Liver (tissue), 9 donors: Measurements from ENCODE around the gene CUX1. TPM values are rescaled to one million over a fixed set of nuclear protein-coding genes. Genes with fewer than 3 reads are reported as not detected.

Experiments
- DNase-seq: peaks from one replicate; pipeline ENCODE4 v3.0.0-alpha.2; 2017; ENCODE audit warnings: low spot score
- H3K27ac ChIP-seq, 2 donors: one replicate each; pipeline ENCODE4 v1.7.0; 2013; ENCODE audit warnings: inconsistent platforms in 2 of 2, low read length in 2 of 2, control low read depth in 1 of 2, low read depth in 1 of 2, mild to moderate bottlenecking in 1 of 2
- H3K27me3 ChIP-seq, 4 donors: one replicate each; pipeline versions ENCODE4 v1.6.1 to v1.7.0; 2013; ENCODE audit warnings: low read length in 3 of 4, inconsistent platforms in 1 of 4, mild to moderate bottlenecking in 1 of 4, moderate library complexity in 1 of 4; ENCODE audit not compliant: control insufficient read depth in 4 of 4, insufficient read depth in 4 of 4
- H3K36me3 ChIP-seq, 4 donors: one replicate each; pipeline versions ENCODE4 v1.6.1 to v1.7.0; 2013; ENCODE audit warnings: low read length in 3 of 4, mild to moderate bottlenecking in 3 of 4, low read depth in 1 of 4, moderate library complexity in 1 of 4; ENCODE audit not compliant: control insufficient read depth in 4 of 4, insufficient read depth in 3 of 4
- H3K4me1 ChIP-seq, 4 donors: one replicate each; pipeline versions ENCODE4 v1.6.1 to v1.7.0; 2013; ENCODE audit warnings: low read length in 3 of 4, mild to moderate bottlenecking in 3 of 4, moderate library complexity in 1 of 4; ENCODE audit not compliant: control insufficient read depth in 4 of 4, insufficient read depth in 4 of 4
- H3K4me3 ChIP-seq, 3 donors: one replicate each; pipeline versions ENCODE4 v1.6.1 to v1.7.0; 2013; ENCODE audit warnings: low read length in 3 of 3, control low read depth in 1 of 3, low read depth in 1 of 3, mild to moderate bottlenecking in 1 of 3
- H3K9ac ChIP-seq, 2 donors: one replicate each; pipeline ENCODE4 v1.7.0; 2013; ENCODE audit warnings: low read length in 2 of 2, mild to moderate bottlenecking in 2 of 2, moderate library complexity in 2 of 2, control low read depth in 1 of 2, low read depth in 1 of 2
- H3K9me3 ChIP-seq, 4 donors: one replicate each; pipeline versions ENCODE4 v1.6.1 to v1.7.0; 2013; ENCODE audit warnings: low read length in 3 of 4; ENCODE audit not compliant: control insufficient read depth in 4 of 4
- CTCF ChIP-seq: fragments of 150-350 bp; IDR thresholded peaks from 2 replicates; pipeline ENCODE4 v1.5.1; 2017; ENCODE audit warnings: improper control_type of control experiment, low read depth, low read length; ENCODE audit not compliant: missing input control
- EGR1 ChIP-seq, 2 donors: IDR thresholded peaks; 2 replicates each; pipeline ENCODE4 v1.6.1; 2016 to 2018; ENCODE audit warnings: antibody characterized with exemption in 2 of 2, low read depth in 2 of 2
- FOXA1 ChIP-seq: IDR thresholded peaks from 2 replicates; pipeline ENCODE4 v1.6.1; 2016; ENCODE audit warnings: antibody characterized with exemption
- FOXA2 ChIP-seq: IDR thresholded peaks from 2 replicates; pipeline ENCODE4 v1.6.1; 2016; ENCODE audit warnings: antibody characterized with exemption
- GABPA ChIP-seq, 2 donors: IDR thresholded peaks in 1 of 2; conservative IDR thresholded peaks in 1 of 2; 2 replicates each; pipeline ENCODE4 v1.6.1; 2016; ENCODE audit warnings: antibody characterized with exemption in 2 of 2, mild to moderate bottlenecking in 1 of 2, moderate library complexity in 1 of 2
- HNF4A ChIP-seq, 2 donors: conservative IDR thresholded peaks; 2 replicates each; pipeline ENCODE4 v1.6.1; 2016; ENCODE audit warnings: antibody characterized with exemption in 2 of 2, mild to moderate bottlenecking in 2 of 2
- HNF4G ChIP-seq: IDR thresholded peaks from 2 replicates; pipeline ENCODE4 v1.6.1; 2016; ENCODE audit warnings: antibody characterized with exemption
- JUND ChIP-seq, 2 donors: IDR thresholded peaks; 2 replicates each; pipeline ENCODE4 v1.6.1; 2016; ENCODE audit warnings: antibody characterized with exemption in 2 of 2
- MAX ChIP-seq: IDR thresholded peaks from 2 replicates; pipeline ENCODE4 v1.6.1; 2016; ENCODE audit warnings: antibody characterized with exemption
- NR2F2 ChIP-seq: IDR thresholded peaks from 2 replicates; pipeline ENCODE4 v1.6.1; 2016; ENCODE audit warnings: antibody characterized with exemption
- RAD21 ChIP-seq, 2 donors: IDR thresholded peaks; 2 replicates each; pipeline ENCODE4 v1.6.1; 2016; ENCODE audit warnings: antibody characterized with exemption in 2 of 2, mild to moderate bottlenecking in 2 of 2
- REST ChIP-seq: IDR thresholded peaks from 2 replicates; pipeline ENCODE4 v1.6.1; 2016; ENCODE audit warnings: antibody characterized with exemption, mild to moderate bottlenecking
- RXRA ChIP-seq, 2 donors: IDR thresholded peaks; 2 replicates each; pipeline ENCODE4 v1.6.1; 2017 to 2018; ENCODE audit warnings: antibody characterized with exemption in 2 of 2, mild to moderate bottlenecking in 1 of 2
- SP1 ChIP-seq: IDR thresholded peaks from 2 replicates; pipeline ENCODE4 v1.6.1; 2018; ENCODE audit warnings: antibody characterized with exemption, mild to moderate bottlenecking
- TAF1 ChIP-seq: conservative IDR thresholded peaks from 2 replicates; pipeline ENCODE4 v1.6.1; 2016; ENCODE audit warnings: antibody characterized with exemption, mild to moderate bottlenecking
- YY1 ChIP-seq: IDR thresholded peaks from 2 replicates; pipeline ENCODE4 v1.6.1; 2016; ENCODE audit warnings: antibody characterized with exemption, mild to moderate bottlenecking
- ZBTB33 ChIP-seq: IDR thresholded peaks from 2 replicates; pipeline ENCODE4 v1.6.1; 2016; ENCODE audit warnings: antibody characterized with exemption
- WGBS: extraction: QIAGEN DNeasy Blood & Tissue Kit; methylation state at CpG from one replicate; pipeline ENCODE4 v1.1.7; 2013; 5-methylcytosine and 5-hydroxymethylcytosine counted together
- polyA plus RNA-seq, 2 donors: library from polyadenylated mRNA; stranded (reverse) in 1 of 2; unstranded in 1 of 2; fragments of 200-250 nt in 1 of 2; fragments of >200 nt in 1 of 2; fragmentation: Nextera tagmentation in 1 of 2; extraction: Ambion mirVana in 1 of 2; gene quantifications; one replicate each; pipeline versions ENCODE4 v1.2.1 to v1.2.3, GENCODE V29; 2013 to 2015
- total RNA-seq, 2 donors: library from RNA; depleted of rRNA; stranded (reverse); fragments of >200 nt; gene quantifications; one replicate each; pipeline ENCODE4 v1.2.3, GENCODE V29; 2014
- donor health status: healthy.
- donor health status: healthy.
- donor health status: healthy.
- donor health status: healthy.
- donor health status: healthy.

CUX1 gene
- total and polyA plus RNA-seq, 4 donors: 18.6 to 40.6 (median 21.4) TPM

- Histone ChIP-seq H3K9me3 (no peaks in the 10 kb centered on the region), H3K9ac (no peak overlapping the region), H3K4me1 (no peaks in the 10 kb centered on the region), H3K36me3 (no peaks in the 10 kb centered on the region), H3K4me3 (no peak overlapping the region), H3K27ac (no peak overlapping the region), H3K27me3 (no peaks in the 10 kb centered on the region)
- no peak for TF ChIP-seq FOXA1
- no peak for TF ChIP-seq FOXA2
- no peak for TF ChIP-seq ZBTB33
- TF ChIP-seq REST: no peak
- TF ChIP-seq YY1: no peak
- TF ChIP-seq HNF4A (conservative IDR thresholded peaks at IDR 0.05): no peak
- TF ChIP-seq RXRA (IDR thresholded peaks at IDR 0.05): no peak
- no peak for DNase-seq
- 77% methylated on average over 6 of the region's 6 CpGs for WGBS
Observed at GRCh38 chr7:101998906-101999240, 181.4 kb downstream of the CUX1 start.

- H3K4me1 ChIP-seq: no peaks in the 10 kb centered on the region
- H3K9me3 ChIP-seq: no peaks in the 10 kb centered on the region
- H3K4me3 ChIP-seq: no peak overlapping the region
- no peak overlapping the region for H3K27ac ChIP-seq
- DNase-seq: no peak
- no peaks in the 10 kb centered on the region for H3K27me3 ChIP-seq
- TF ChIP-seq GABPA (IDR thresholded peaks at IDR 0.05 in 1 of 2, conservative IDR thresholded peaks at IDR 0.05 in 1 of 2) (no peak), FOXA2 (no peak), ZBTB33 (no peak), NR2F2 (no peak), RAD21 (IDR thresholded peaks at IDR 0.05) (no peak), YY1 (no peak), SP1 (no peak), HNF4G (no peak), REST (no peak), JUND (IDR thresholded peaks at IDR 0.05) (no peak), CTCF (no peak), MAX (no peak), RXRA (IDR thresholded peaks at IDR 0.05) (no peak), TAF1 (no peak), HNF4A (conservative IDR thresholded peaks at IDR 0.05) (no peak), EGR1 (IDR thresholded peaks at IDR 0.05; ENCODE audit: low read depth in 2 of 2) (no peak)
- H3K36me3 ChIP-seq: no peaks in the 10 kb centered on the region
- WGBS: 94% methylated on average over 9 of the region's 9 CpGs
- no peak overlapping the region for H3K9ac ChIP-seq
Observed at GRCh38 chr7:101999393-101999792, 182.0 kb downstream of the CUX1 start.
